Islet precursor cell (in vitro differentiated cells): Measurements from ENCODE around the gene THBS3.
"Not testable (repeated sequence)": the region's sequence is repeated elsewhere in the genome, so short reads cannot be mapped to it uniquely, and the experiment has no call there.

Source experiments
- DNase-seq: peaks from one replicate; pipeline ENCODE4 v3.0.0-alpha.2; 2018

THBS3 gene

DNA sequence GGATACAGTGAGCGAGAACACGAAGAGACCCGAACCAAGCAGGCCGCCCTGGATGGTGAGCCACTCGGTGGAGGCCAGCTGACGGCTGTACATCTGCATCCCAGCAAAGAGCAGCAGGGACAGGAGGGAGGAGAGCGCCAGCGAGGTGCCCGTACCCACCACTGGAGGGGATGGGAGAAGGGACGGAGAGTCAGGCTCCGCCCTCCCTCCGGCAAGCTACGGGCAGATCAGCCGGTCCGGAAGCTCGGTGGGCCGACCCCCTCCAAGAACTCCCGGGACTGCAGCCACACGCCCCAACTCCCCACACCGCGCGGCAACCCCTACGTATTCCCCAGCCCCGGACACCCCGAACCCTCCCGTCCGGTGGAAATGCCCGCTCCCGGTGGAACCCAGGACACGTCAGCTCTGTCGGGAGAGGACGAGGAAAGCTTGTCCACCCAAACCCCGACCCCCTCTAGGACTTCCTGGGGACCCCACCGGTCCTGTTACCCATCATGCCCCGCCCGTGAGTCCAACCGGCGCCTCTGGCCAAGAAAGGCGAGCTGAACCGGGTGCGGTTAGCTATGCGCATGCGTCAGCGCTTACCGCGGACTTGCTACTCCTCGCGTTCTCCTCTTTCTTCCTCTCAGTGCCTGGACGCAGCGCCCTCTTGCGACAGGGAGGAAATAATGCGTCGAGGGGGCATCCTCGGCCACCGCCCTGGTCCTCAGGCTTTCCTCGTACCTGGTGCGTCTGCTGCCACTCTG, 34.8 kb downstream of the THBS3 start, which contains the start of gene KRTCAP2:
KRTCAP2 (minus strand) TSS at position 573 of the 746 bp plus-strand sequence; CDS start at position 493, 80 bp downstream.
- peak; percentile 97 for DNase-seq

- DNase-seq = no peak
These were observed 35.6 kb downstream of the THBS3 start for GRCh38 chr1:155171836-155172731.

- peak; percentile 7 for DNase-seq
These were observed 36.9 kb downstream of the THBS3 start for GRCh38 chr1:155170806-155171205.

GRCh38 chr1:155170101-155170785, 37.5 kb downstream of the THBS3 start:
- peak; percentile 14 for DNase-seq

DNA sequence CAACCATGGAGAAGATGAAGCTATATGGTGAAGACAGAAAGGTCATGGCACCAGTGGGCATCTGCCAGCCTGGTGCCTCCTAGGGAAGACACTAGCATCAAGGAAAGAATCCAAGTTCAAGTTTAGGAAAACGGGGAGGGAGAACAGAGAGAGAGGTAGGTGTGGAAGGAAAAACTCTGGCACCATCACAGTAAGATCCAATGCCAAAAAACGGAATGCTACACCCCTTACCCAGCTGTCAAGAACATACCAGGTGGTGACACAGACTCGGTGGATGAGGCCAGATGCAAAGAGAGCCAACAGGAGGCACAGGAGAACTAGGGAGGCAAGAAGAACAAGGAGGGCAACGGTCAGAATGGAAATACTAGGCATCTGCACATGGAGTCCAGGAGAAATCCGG, 38.2 kb downstream of the THBS3 start:
- DNase-seq = peak; percentile 24

DNA sequence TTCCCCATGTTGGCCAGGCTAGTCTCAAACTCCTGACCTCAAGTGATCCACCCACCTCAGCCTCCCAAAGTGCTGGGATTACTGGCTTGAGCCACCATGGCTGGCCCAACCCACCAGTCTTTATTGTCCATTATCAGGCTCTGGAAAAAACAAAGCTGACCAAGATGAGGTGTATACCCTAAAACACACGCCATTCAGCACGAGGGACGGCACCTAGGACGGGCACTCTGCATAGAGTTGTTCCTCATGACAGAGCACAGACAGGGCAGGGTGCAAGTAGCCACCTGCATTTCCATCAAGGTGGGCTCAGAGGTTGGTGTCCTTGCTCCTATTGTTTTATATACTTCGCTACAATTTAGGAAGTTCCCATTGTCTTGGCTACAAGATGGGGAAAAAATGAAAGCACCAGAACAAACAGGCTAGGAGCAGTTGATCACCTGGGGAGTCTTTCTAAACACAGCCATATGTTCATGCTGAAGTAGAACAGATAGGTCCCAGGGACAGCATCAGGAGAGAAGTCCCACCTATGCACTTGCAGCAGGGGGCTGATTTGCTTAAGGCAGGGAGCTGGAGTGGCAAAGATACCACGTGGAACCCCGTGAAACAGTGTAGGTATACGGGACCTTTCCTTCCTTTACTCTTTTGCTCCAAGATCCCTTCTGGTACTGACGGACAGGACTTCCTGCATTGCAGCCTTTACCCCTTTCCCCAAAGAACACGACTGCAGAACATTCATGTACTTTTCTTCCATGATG, 39.1 kb downstream of the THBS3 start:
- DNase-seq = peak; percentile 36

GRCh38 chr1:155168105-155168445, 39.6 kb downstream of the THBS3 start:
- not testable (repeated sequence) for DNase-seq

DNA sequence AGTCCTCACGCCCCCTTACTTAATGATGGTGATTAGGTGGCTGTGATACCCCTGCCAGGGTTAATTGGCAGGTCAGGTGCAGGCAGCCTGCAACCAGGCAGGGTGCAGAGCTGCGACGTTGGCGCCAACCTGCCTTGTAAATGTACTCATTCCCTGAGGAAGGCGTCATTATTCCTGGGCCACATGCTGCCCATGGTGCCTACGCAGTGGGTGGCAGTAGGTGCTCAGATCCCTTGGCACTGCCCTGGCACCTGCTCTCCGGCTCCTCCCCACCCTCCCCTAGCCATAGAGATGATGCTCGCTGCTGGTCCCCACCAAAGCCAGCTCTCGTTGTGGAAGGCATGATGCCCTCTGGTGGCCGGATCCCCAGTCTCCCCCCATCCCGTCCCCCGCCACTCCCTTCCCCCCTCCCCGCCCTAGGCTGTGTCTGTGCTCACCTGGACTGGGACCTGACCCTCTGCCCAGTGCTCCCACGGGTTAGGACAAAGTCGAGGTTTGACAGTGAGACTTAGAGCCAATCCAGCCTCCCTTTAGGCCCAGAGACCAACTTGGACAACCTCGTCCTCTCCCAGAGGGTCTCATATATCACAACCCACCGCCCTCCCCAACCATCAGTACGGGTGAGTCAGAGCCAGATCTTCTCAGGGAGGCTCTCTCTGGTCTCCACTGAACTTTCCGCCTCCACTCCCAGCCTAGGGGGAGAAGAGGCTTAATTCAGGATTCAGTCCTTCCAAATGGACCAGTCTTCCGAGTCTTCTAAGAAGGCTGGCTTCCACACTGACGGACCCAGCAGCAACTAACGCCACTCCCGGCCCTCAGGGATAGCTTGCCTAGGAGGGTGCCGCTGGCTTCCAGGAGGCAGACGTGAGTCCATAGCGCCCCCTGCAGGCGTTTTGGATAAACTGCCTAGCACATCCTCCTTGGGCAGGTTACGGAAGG, 40.3 kb downstream of the THBS3 start:
- peak; percentile 94 for DNase-seq

DNA sequence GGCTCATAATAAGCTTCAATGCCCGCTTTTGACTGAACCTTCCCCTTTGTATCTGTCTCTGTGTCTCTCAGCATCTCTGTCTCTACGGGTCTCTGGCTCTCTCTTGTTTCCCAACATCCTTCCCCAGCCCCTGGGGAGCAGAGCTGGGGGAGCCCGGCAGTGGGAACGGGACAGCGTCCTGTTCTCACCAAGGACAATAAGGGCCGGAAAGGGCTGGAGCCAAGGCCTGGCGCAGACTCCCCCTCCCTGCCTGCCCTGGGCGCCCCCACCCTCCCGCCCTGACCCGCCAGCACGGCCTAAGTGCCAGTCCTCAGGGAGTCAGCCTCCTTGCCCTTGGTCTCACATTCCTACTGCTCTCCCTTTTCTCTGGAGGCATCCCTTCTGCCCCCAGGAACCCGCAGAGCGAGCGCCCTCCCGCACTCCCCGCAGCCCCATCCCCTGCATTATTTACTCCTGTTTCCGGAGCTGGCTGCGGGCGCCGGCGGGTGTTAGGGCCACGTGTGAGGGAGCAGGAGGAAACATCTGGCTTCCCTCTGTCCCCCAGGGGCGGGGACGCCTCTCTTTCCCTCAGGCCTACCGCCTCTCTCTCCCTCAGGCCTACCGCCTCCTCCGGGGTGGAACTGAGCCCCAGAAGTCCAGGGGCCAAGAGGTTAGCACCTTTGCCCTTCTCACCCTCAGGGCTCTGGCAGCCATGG, 41.1 kb downstream of the THBS3 start:
- DNase-seq = peak; percentile 57

DNA sequence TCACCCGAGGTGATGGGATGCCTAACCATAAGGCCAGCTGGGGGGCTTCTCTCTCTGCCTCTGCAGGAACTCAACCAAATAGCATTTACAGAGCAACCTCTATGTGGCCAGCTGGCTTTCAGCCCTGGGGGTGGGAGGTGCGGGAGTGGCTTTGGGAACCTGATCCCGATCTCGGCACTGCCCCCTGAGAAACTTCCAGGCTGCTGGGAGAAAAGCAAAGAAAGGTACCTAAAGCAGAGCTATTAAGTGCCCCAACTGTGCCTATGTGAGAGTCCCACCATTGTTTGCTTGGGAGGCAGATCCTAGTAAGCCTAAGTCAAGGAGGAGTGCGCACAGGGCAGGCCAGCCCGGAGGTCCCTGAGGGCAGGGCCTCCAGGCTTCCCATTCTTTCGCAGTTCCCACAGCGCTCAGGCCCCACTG, 41.6 kb downstream of the THBS3 start:
- peak; percentile 54 for DNase-seq

DNA sequence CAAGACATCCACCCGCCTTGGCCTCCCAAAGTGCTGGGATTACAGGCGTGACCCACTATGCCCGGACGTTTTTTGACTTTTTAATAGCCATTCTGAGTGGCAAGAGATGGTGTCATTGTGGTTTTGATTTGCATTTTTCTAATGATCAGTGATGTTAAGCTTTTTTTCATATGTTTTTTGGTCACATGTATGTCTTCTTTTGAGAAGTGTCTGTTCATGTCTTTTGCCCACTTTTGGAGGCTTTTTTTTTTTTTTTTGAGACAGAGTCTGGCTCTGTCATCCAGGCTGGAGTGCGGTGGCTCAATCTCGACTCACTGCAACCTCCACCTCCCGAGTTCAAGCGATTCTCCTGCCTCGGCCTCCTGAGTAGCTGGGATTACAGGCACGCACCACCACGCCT, 43.1 kb downstream of the THBS3 start:
- DNase-seq = not testable (repeated sequence)

GRCh38 chr1:155163785-155164184, 43.9 kb downstream of the THBS3 start:
- not testable (repeated sequence) for DNase-seq

- not testable (repeated sequence) for DNase-seq
These were observed 45.1 kb downstream of the THBS3 start for GRCh38 chr1:155162631-155163030.

DNA sequence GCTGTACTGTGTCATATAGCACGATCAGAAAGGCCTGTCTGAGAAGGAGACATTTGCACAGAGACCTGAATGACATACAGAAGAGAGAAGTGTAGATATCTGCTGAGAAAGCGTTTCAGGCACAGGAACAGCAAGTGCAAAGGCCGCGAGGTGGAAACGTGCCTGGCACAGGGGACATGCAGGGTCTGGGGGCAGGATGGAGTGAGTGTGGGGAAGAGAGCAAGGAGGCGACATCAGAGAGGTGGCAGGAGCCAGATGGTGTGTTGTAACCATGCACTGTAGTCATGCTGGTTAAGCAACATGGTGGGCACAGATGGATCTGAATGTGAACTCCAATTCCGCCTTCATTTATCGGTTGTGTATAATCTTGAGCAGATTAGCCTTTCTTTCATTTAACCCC, 47.6 kb downstream of the THBS3 start:
- DNase-seq = no peak

DNA sequence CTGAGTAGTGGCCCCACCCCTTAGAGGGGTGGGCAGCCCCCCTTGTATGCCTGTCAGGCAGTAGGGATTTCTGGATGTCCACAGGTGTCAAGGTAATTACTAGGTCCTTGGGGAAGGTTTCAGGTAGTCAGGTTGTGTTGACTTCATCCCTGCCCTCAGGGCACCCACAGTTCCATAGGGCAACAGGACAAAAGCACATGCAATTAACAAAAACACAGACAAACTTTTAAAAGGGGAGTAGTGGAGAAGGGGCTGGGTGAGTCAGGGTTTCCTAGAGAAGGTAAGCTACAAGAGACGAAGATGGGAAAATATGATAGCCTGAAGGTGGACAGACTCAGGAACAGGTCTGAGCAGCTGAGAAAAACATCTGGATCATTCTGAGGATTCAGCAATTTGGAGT, 48.7 kb downstream of the THBS3 start:
- peak; percentile 90 for DNase-seq

DNA sequence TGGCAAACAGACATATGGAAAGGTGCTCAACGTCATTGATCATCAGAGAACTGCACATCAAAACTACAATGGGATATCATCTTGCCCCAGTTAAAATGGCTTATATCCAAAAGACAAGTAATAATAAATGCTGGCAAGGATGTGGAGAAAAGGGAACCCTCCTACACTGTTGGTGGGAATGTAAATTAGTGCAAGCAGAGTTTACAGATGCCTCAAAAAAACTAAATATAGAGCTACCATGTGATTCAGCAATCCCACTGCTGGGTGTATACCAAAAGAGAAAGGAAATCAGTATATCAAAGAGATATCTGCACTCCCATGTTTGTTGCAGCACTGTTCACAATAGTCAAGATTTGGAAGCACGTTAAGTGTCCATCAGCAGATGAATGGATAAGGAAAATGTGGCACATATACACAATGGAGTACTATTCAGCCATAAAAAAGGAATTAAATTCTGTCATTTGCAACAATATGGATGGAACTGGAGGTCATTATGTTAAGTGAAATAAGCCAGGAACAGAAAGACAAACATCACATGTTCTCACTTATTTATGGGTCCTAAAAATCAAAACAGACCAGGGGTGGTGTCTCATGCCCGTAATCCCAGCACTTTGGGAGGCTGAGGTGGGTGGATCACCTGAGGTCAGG, 51.6 kb downstream of the THBS3 start:
- not testable (repeated sequence) for DNase-seq
